Suppressor macrophage treated with lipopolysaccharide for 1 hour (primary cell): Measurements from ENCODE around the gene RNF207.

ENCODE experiments used
- DNase-seq, 3 donors: peaks; one replicate each; pipeline ENCODE4 v3.0.0-alpha.2; 2020 to 2022

RNF207 gene

GRCh38 chr1:6269720-6270400 is 63.9 kb downstream of the RNF207 start:
- DNase-seq = no peak

GRCh38 chr1:6270401-6270800 is 64.5 kb downstream of the RNF207 start:
- DNase-seq = no peak
